H9 (cell line): ENCODE results near the gene LRRN4CL. TPM values are rescaled to one million over a fixed set of nuclear protein-coding genes. Genes with fewer than 3 reads are reported as not detected.

Experiments
- DNase-seq: peaks from one replicate; pipeline ENCODE4 v3.0.0-alpha.2; 2017
- H2AFZ ChIP-seq: one replicate; pipeline ENCODE4 v1.6.1; 2013; ENCODE audit warnings: mild to moderate bottlenecking, low read length, control low read depth, moderate library complexity
- H2AK5ac ChIP-seq: 2 replicates; pipeline ENCODE4 v1.6.1; 2013; ENCODE audit warnings: low read length, control low read depth, mixed read lengths; ENCODE audit not compliant: insufficient read length
- H2BK120ac ChIP-seq: one replicate; pipeline ENCODE4 v1.6.1; 2013; ENCODE audit warnings: low read depth, mild to moderate bottlenecking, low read length, control low read depth, inconsistent platforms; ENCODE audit not compliant: poor library complexity, severe bottlenecking
- H2BK12ac ChIP-seq: 2 replicates; pipeline ENCODE4 v1.6.1; 2013; ENCODE audit warnings: low read length, control low read depth, mixed read lengths, low read depth; ENCODE audit not compliant: insufficient read length
- H2BK15ac ChIP-seq: 2 replicates; pipeline ENCODE4 v1.6.1; 2013; ENCODE audit warnings: low read depth, low read length, control low read depth
- H2BK20ac ChIP-seq: one replicate; pipeline ENCODE4 v1.6.1; 2013; ENCODE audit warnings: low read depth, mild to moderate bottlenecking, low read length, control low read depth, inconsistent platforms; ENCODE audit not compliant: poor library complexity, severe bottlenecking
- H2BK5ac ChIP-seq: 2 replicates; pipeline ENCODE4 v1.6.1; 2013; ENCODE audit warnings: low read length, control low read depth, mixed read lengths; ENCODE audit not compliant: insufficient read length
- H3K14ac ChIP-seq: 2 replicates; pipeline ENCODE4 v1.6.1; 2013; ENCODE audit warnings: low read length, control low read depth; ENCODE audit not compliant: insufficient read depth
- H3K18ac ChIP-seq: 2 replicates; pipeline ENCODE4 v1.6.1; 2013; ENCODE audit warnings: low read depth, mild to moderate bottlenecking, mixed read lengths, low read length, control low read depth; ENCODE audit not compliant: insufficient read length
- H3K23ac ChIP-seq: 2 replicates; pipeline ENCODE4 v1.6.1; 2013; ENCODE audit warnings: low read length, control low read depth, mixed read lengths, low read depth; ENCODE audit not compliant: insufficient read length
- H3K23me2 ChIP-seq: 2 replicates; pipeline ENCODE4 v1.6.1; 2013; ENCODE audit warnings: low read depth, mild to moderate bottlenecking, mixed read lengths, low read length, control low read depth; ENCODE audit not compliant: insufficient read length, poor library complexity, severe bottlenecking
- H3K27ac ChIP-seq: 2 replicates; pipeline ENCODE4 v1.5.1; 2013; ENCODE audit warnings: low read length, control low read depth, mixed read lengths, low read depth; ENCODE audit not compliant: insufficient read length
- H3K27me3 ChIP-seq: 2 replicates; pipeline ENCODE4 v1.6.1; 2013; ENCODE audit warnings: low read length, control low read depth, inconsistent platforms; ENCODE audit not compliant: insufficient read depth
- H3K4ac ChIP-seq: 2 replicates; pipeline ENCODE4 v1.6.1; 2013; ENCODE audit warnings: low read depth, mild to moderate bottlenecking, control low read depth, inconsistent platforms, low read length, moderate library complexity
- H3K4me1 ChIP-seq: 2 replicates; pipeline ENCODE4 v1.6.1; 2013; ENCODE audit warnings: low read length, control low read depth, inconsistent platforms; ENCODE audit not compliant: insufficient read depth
- H3K4me2 ChIP-seq: 2 replicates; pipeline ENCODE4 v1.6.1; 2013; ENCODE audit warnings: low read length, control low read depth, mixed read lengths; ENCODE audit not compliant: insufficient read length, insufficient read depth
- H3K56ac ChIP-seq: 2 replicates; pipeline ENCODE4 v1.6.1; 2013; ENCODE audit warnings: low read depth, mild to moderate bottlenecking, mixed read lengths, low read length, control low read depth; ENCODE audit not compliant: insufficient read length
- H3K79me1 ChIP-seq: 2 replicates; pipeline ENCODE4 v1.6.1; 2013; ENCODE audit warnings: low read depth, mild to moderate bottlenecking, moderate library complexity, low read length, control low read depth, inconsistent platforms; ENCODE audit not compliant: insufficient read depth, poor library complexity, severe bottlenecking
- H3K79me2 ChIP-seq: 2 replicates; pipeline ENCODE4 v1.6.1; 2013; ENCODE audit warnings: low read length, control low read depth, inconsistent platforms; ENCODE audit not compliant: insufficient read depth
- H3K9ac ChIP-seq: 2 replicates; pipeline ENCODE4 v1.6.1; 2013; ENCODE audit warnings: low read length, control low read depth, mixed read lengths; ENCODE audit not compliant: insufficient read length; ENCODE audit errors: extremely low read depth
- H3K9me3 ChIP-seq: one replicate; pipeline ENCODE4 v1.6.1; 2013; ENCODE audit warnings: low read depth, low read length, inconsistent platforms; ENCODE audit not compliant: control insufficient read depth
- H3T11ph ChIP-seq: one replicate; pipeline ENCODE4 v1.6.1; 2013; ENCODE audit warnings: mild to moderate bottlenecking, low read length, control low read depth, inconsistent platforms
- H4K20me1 ChIP-seq: one replicate; pipeline ENCODE4 v1.6.1; 2013; ENCODE audit not compliant: control insufficient read depth, insufficient read length, insufficient read depth
- H4K5ac ChIP-seq: 2 replicates; pipeline ENCODE4 v1.6.1; 2013; ENCODE audit warnings: low read depth, mild to moderate bottlenecking, mixed read lengths, low read length, control low read depth; ENCODE audit not compliant: insufficient read length
- H4K8ac ChIP-seq: replicated peaks from 2 replicates; pipeline ENCODE4 v1.6.1; 2013; ENCODE audit warnings: low read length, control low read depth, mixed read lengths, low read depth; ENCODE audit not compliant: insufficient read length
- H4K91ac ChIP-seq: 2 replicates; pipeline ENCODE4 v1.6.1; 2013; ENCODE audit warnings: low read depth, mild to moderate bottlenecking, moderate library complexity, mixed read lengths, low read length, control low read depth; ENCODE audit not compliant: insufficient read length
- H3K27ac Mint-ChIP-seq, 3 experiments: 2 replicates in 2 of 3; 3 replicates in 1 of 3; pipeline ENCODE4 v1.8.0; 2020 to 2021; ENCODE audit warnings: mixed read lengths in 3 of 3, mild to moderate bottlenecking in 1 of 3, moderate library complexity in 1 of 3
- H3K27me3 Mint-ChIP-seq: 2 replicates; pipeline ENCODE4 v1.8.0; 2021; ENCODE audit warnings: low read depth, mild to moderate bottlenecking, moderate library complexity, mixed read lengths
- H3K36me3 Mint-ChIP-seq, 3 experiments: 2 replicates in 2 of 3; 3 replicates in 1 of 3; pipeline ENCODE4 v1.8.0; 2020 to 2021; ENCODE audit warnings: low read depth in 3 of 3, mixed read lengths in 3 of 3; ENCODE audit not compliant: insufficient read depth in 1 of 3
- H3K4me1 Mint-ChIP-seq, 2 experiments: 2 replicates each; pipeline ENCODE4 v1.8.0; 2020; ENCODE audit warnings: mixed read lengths in 2 of 2
- H3K4me3 Mint-ChIP-seq, 2 experiments: 2 replicates in 1 of 2; 3 replicates in 1 of 2; pipeline ENCODE4 v1.8.0; 2020 to 2021; ENCODE audit warnings: mild to moderate bottlenecking in 2 of 2, mixed read lengths in 2 of 2, moderate library complexity in 1 of 2
- H3K9me3 Mint-ChIP-seq, 2 experiments: 2 replicates in 1 of 2; 3 replicates in 1 of 2; pipeline ENCODE4 v1.8.0; 2020; ENCODE audit warnings: mild to moderate bottlenecking in 2 of 2, mixed read lengths in 2 of 2, moderate library complexity in 1 of 2
- WGBS: extraction: QIAGEN DNeasy Blood & Tissue Kit; methylation state at CpG from one replicate; pipeline ENCODE4 v1.1.7; 2013; ENCODE audit warnings: missing lambda C conversion rate, low lambda C conversion rate, mixed read lengths; ENCODE audit not compliant: insufficient read length; ENCODE audit errors: extremely low coverage; 5-methylcytosine and 5-hydroxymethylcytosine counted together
- total RNA-seq: library from RNA; stranded (reverse); gene quantifications from 2 replicates; pipeline ENCODE4 v1.2.1, GENCODE V29; 2021
- TF ChIP-seq, protein P1 (sequence below): fragments of 200-600 bp; sonication (generic); conservative IDR thresholded peaks from 3 replicates; pipeline ENCODE4 v1.8.0; 2021; ENCODE audit warnings: antibody characterized with exemption, mild to moderate bottlenecking

Gene LRRN4CL
- total RNA-seq, 1 experiment from 2014 or later = 0.59 TPM

DNA sequence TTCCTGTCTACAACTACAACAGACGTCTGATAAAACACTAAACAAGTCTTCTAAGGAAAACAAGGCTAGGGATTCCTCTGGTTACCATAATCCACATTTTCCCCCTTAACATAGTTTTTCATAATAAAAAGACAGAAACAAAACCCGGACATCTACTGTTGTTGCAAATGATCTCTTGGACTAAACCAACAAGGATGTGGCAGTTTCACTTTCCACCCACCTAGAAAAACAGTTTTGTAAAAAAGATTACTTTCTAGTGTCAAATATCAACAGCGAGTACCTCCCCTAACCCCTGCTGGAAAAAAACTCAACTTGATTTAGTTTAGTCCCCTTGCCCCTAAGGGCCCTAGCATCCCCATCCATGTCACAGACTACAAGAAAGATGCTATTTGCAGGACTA lies 23.5 kb upstream of the LRRN4CL start:
- H3K36me3 Mint-ChIP-seq = peaks cover 41 to 75% (median 70%) of the 10 kb centered on the region in 3 experiments
- no CpG with 5 or more reads among the region's 3 CpGs for WGBS

More for the DNA sequence above, 23.5 kb upstream of the LRRN4CL start:
- H3K27ac ChIP-seq = no peak overlapping the region
- no peak overlapping the region for H3T11ph ChIP-seq
- peaks cover 2% of the 10 kb centered on the region for H3K79me1 ChIP-seq
- no peaks in the 10 kb centered on the region for H3K79me2 ChIP-seq
- H2AFZ ChIP-seq = no peak overlapping the region
- no peaks in the 10 kb centered on the region for H3K27me3 ChIP-seq
- no peak overlapping the region for H3K56ac ChIP-seq
- no peak overlapping the region for H2BK5ac ChIP-seq
- Mint-ChIP-seq H3K4me1 (peaks cover 31 to 52% of the 10 kb centered on the region in 2 experiments), H3K27ac (peak overlapping the region in 1 of 3 experiments; percentile 87; a peak in 1 of 7 replicates), H3K9me3 (no peaks in the 10 kb centered on the region; a peak in 1 of 5 replicates), H3K4me3 (no peak overlapping the region; a peak in 1 of 5 replicates), H3K27me3 (no peaks in the 10 kb centered on the region)
- no peak overlapping the region for H2BK15ac ChIP-seq
- no peak overlapping the region for H3K18ac ChIP-seq
- no peak overlapping the region for H2BK20ac ChIP-seq
- H3K23ac ChIP-seq = no peak overlapping the region
- no peak overlapping the region for H3K4me2 ChIP-seq
- peaks cover 18% of the 10 kb centered on the region for H3K23me2 ChIP-seq
- no peak overlapping the region for H4K5ac ChIP-seq
- no peaks in the 10 kb centered on the region for H4K20me1 ChIP-seq
- TF ChIP-seq, protein P1, sequence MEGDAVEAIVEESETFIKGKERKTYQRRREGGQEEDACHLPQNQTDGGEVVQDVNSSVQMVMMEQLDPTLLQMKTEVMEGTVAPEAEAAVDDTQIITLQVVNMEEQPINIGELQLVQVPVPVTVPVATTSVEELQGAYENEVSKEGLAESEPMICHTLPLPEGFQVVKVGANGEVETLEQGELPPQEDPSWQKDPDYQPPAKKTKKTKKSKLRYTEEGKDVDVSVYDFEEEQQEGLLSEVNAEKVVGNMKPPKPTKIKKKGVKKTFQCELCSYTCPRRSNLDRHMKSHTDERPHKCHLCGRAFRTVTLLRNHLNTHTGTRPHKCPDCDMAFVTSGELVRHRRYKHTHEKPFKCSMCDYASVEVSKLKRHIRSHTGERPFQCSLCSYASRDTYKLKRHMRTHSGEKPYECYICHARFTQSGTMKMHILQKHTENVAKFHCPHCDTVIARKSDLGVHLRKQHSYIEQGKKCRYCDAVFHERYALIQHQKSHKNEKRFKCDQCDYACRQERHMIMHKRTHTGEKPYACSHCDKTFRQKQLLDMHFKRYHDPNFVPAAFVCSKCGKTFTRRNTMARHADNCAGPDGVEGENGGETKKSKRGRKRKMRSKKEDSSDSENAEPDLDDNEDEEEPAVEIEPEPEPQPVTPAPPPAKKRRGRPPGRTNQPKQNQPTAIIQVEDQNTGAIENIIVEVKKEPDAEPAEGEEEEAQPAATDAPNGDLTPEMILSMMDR = no peak
- no peak overlapping the region for H2BK12ac ChIP-seq
- H3K9ac ChIP-seq = no peak overlapping the region
- H3K9me3 ChIP-seq = no peaks in the 10 kb centered on the region
- DNase-seq = no peak
- no peak overlapping the region for H3K4ac ChIP-seq
- no peak overlapping the region for H2AK5ac ChIP-seq
- no peak overlapping the region for H4K8ac ChIP-seq
- no peak overlapping the region for H4K91ac ChIP-seq
- H3K4me1 ChIP-seq = peaks cover 2% of the 10 kb centered on the region; the same call in 1 of the 2 replicates
- H3K14ac ChIP-seq = no peak overlapping the region
- no peak overlapping the region for H2BK120ac ChIP-seq
